Colonic mucosa (tissue), 4 donors: ENCODE results near the gene CCDC185. TPM values are rescaled to one million over a fixed set of nuclear protein-coding genes. Genes with fewer than 3 reads are reported as not detected.

Experiments
- DNase-seq: peaks from one replicate; pipeline ENCODE4 v3.0.0-alpha.2; 2020
- H3K27ac ChIP-seq: fragments of 200-600 bp; one replicate; pipeline ENCODE4 v1.8.0; 2021
- H3K27me3 ChIP-seq: fragments of 200-600 bp; one replicate; pipeline ENCODE4 v1.8.0; 2021
- H3K36me3 ChIP-seq: fragments of 200-600 bp; one replicate; pipeline ENCODE4 v1.8.0; 2021
- H3K4me1 ChIP-seq: fragments of 200-600 bp; one replicate; pipeline ENCODE4 v1.8.0; 2021; ENCODE audit warnings: mild to moderate bottlenecking
- H3K4me3 ChIP-seq: fragments of 200-600 bp; one replicate; pipeline ENCODE4 v1.8.0; 2021
- H3K9ac ChIP-seq, 2 donors: one replicate each; pipeline ENCODE4 v1.7.0; 2013; ENCODE audit warnings: control low read depth in 2 of 2, low read depth in 2 of 2, low read length in 2 of 2
- H3K9me3 ChIP-seq: fragments of 200-600 bp; one replicate; pipeline ENCODE4 v1.8.0; 2021
- CTCF ChIP-seq: fragments of 200-600 bp; IDR thresholded peaks from one replicate; pipeline ENCODE4 v1.8.0; 2022; ENCODE audit warnings: antibody characterized with exemption, mild to moderate bottlenecking
- intact Hi-C: fragments of 100-400 bp; cut with DNase I; formaldehyde crosslinking; loops from one replicate; pipeline ENCODE4 v1.14.1; 2022
- total RNA-seq, 2 donors: library from RNA; stranded (reverse); fragmentation: NEBNext Ultra II Directional in 1 of 2; extraction: Animal tissue kit (Norgen Biotek cat#: 25700) in 1 of 2; gene quantifications; one replicate each; pipeline ENCODE4 v1.2.1, GENCODE V29; 2021
- donor health status: healthy.
- donor health status: DM: no; HTN: no; CAD: no.
- donor health status: DM: no; HTN: no; CAD: no.

Gene CCDC185
- total RNA-seq, 2 donors from 2014 or later = not detected

GRCh38 chr1:223405507-223405906, 12.3 kb downstream of the CCDC185 start:
- H3K4me3 ChIP-seq = no peak overlapping the region
- H3K27ac ChIP-seq = no peak overlapping the region
- intact Hi-C loops = no loop called here
- no peak overlapping the region for H3K9ac ChIP-seq
- no peaks in the 10 kb centered on the region for H3K4me1 ChIP-seq
- no peak for TF ChIP-seq CTCF
- no peaks in the 10 kb centered on the region for H3K9me3 ChIP-seq
- H3K36me3 ChIP-seq = no peaks in the 10 kb centered on the region
- DNase-seq = no peak
- no peaks in the 10 kb centered on the region for H3K27me3 ChIP-seq

GRCh38 chr1:223410036-223410435, 16.8 kb downstream of the CCDC185 start:
- Histone ChIP-seq H3K4me1 (no peaks in the 10 kb centered on the region), H3K27ac (no peak overlapping the region), H3K27me3 (no peaks in the 10 kb centered on the region), H3K36me3 (no peaks in the 10 kb centered on the region), H3K4me3 (no peak overlapping the region), H3K9me3 (no peaks in the 10 kb centered on the region), H3K9ac (no peak overlapping the region)
- DNase-seq = no peak
- intact Hi-C loops = no loop called here
- TF ChIP-seq CTCF = no peak

- DNase-seq = no peak
- no peaks in the 10 kb centered on the region for H3K36me3 ChIP-seq
- H3K27ac ChIP-seq = no peak overlapping the region
- no peaks in the 10 kb centered on the region for H3K4me1 ChIP-seq
- H3K9ac ChIP-seq = no peak overlapping the region
- intact Hi-C loops = no loop called here
- no peaks in the 10 kb centered on the region for H3K27me3 ChIP-seq
- TF ChIP-seq CTCF = no peak
- H3K4me3 ChIP-seq = no peak overlapping the region
- no peaks in the 10 kb centered on the region for H3K9me3 ChIP-seq
Observed at GRCh38 chr1:223411309-223411708, 18.1 kb downstream of the CCDC185 start.

GRCh38 chr1:223411710-223412109, 18.5 kb downstream of the CCDC185 start:
- TF ChIP-seq CTCF = no peak
- DNase-seq = no peak
- Histone ChIP-seq H3K36me3 (no peaks in the 10 kb centered on the region), H3K9ac (no peak overlapping the region), H3K27me3 (no peaks in the 10 kb centered on the region), H3K27ac (no peak overlapping the region), H3K4me3 (no peak overlapping the region), H3K4me1 (no peaks in the 10 kb centered on the region), H3K9me3 (no peaks in the 10 kb centered on the region)
- intact Hi-C loops = no loop called here

- Histone ChIP-seq H3K9me3 (no peaks in the 10 kb centered on the region), H3K27me3 (no peaks in the 10 kb centered on the region), H3K36me3 (no peaks in the 10 kb centered on the region), H3K4me1 (no peaks in the 10 kb centered on the region), H3K9ac (no peak overlapping the region), H3K4me3 (no peak overlapping the region), H3K27ac (no peak overlapping the region)
- no peak for DNase-seq
- TF ChIP-seq CTCF = no peak
- intact Hi-C loops = no loop called here
Observed at GRCh38 chr1:223413216-223413615, 20.0 kb downstream of the CCDC185 start.

GRCh38 chr1:223417444-223417843, 24.2 kb downstream of the CCDC185 start:
- Histone ChIP-seq H3K27ac (no peak overlapping the region), H3K4me3 (no peak overlapping the region), H3K4me1 (no peaks in the 10 kb centered on the region), H3K9me3 (no peaks in the 10 kb centered on the region), H3K9ac (no peak overlapping the region), H3K36me3 (no peaks in the 10 kb centered on the region), H3K27me3 (no peaks in the 10 kb centered on the region)
- no peak for TF ChIP-seq CTCF
- no peak for DNase-seq
- intact Hi-C loops = no loop called here
